Breast epithelium (tissue), 3 donors: Measurements from ENCODE around the gene ABCA3.

ENCODE experiments used
- POLR2A ChIP-seq: fragments of 450-650 bp; IDR thresholded peaks from one replicate; pipeline ENCODE4 v1.6.1; 2016; ENCODE audit warnings: antibody characterized with exemption, mild to moderate bottlenecking, moderate library complexity
- POLR2AphosphoS5 ChIP-seq, 3 donors: sonication (generic); formaldehyde crosslinking; IDR thresholded peaks; one replicate each; pipeline ENCODE4 v1.6.1; 2017; ENCODE audit warnings: antibody characterized with exemption in 3 of 3
- TF ChIP-seq, protein P1 (sequence below), 3 donors: fragments of 450-650 bp; IDR thresholded peaks; one replicate each; pipeline ENCODE4 v1.5.1; 2016 to 2017; ENCODE audit warnings: antibody characterized with exemption in 3 of 3, mild to moderate bottlenecking in 3 of 3, moderate library complexity in 3 of 3

DNA sequence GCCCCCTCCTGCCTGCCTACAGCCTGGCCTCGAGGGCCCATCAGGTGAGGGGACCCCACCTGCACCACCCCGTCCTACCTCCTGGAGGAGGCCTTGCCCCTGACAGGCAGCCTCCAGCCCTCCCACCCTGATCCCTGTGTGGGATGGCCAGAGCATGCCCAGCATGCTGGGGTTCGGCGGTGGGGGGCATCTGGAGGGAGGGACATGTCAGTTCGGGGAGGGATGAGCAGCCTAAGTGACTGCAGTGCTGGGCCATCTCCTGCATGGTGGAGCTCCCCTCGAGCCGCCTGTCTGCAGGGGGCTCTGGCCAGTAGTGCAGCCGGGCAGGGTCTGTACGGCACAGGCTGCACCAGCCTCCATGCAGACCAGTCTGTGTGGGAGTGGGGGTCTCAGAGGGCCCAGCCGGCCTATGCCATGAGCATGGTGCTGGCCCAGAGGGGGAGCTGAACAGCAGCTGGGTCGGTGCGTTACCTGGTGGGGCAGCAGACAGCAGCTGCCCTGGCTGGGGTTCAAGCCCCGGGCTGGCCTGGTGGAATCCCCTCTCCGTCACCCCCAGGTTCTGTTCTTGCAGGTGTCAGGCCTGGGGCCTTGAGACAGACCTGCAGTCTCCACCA is 68.6 kb downstream of the ABCA3 start:
- TF ChIP-seq, protein P1, sequence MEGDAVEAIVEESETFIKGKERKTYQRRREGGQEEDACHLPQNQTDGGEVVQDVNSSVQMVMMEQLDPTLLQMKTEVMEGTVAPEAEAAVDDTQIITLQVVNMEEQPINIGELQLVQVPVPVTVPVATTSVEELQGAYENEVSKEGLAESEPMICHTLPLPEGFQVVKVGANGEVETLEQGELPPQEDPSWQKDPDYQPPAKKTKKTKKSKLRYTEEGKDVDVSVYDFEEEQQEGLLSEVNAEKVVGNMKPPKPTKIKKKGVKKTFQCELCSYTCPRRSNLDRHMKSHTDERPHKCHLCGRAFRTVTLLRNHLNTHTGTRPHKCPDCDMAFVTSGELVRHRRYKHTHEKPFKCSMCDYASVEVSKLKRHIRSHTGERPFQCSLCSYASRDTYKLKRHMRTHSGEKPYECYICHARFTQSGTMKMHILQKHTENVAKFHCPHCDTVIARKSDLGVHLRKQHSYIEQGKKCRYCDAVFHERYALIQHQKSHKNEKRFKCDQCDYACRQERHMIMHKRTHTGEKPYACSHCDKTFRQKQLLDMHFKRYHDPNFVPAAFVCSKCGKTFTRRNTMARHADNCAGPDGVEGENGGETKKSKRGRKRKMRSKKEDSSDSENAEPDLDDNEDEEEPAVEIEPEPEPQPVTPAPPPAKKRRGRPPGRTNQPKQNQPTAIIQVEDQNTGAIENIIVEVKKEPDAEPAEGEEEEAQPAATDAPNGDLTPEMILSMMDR (IDR thresholded peaks at IDR 0.05), result no peak
- TF ChIP-seq POLR2A (no peak), POLR2AphosphoS5 (IDR thresholded peaks at IDR 0.05) (no peak)
